GM19239 (cell line): ENCODE data around the gene UNG.

Experiments
- DNase-seq: peaks from one replicate; pipeline ENCODE4 v3.0.0; 2011; ENCODE audit warnings: low spot score; ENCODE audit not compliant: insufficient read length
- FAIRE-seq: peaks from 2 replicates; lab custom pipeline; 2011; peaks lifted over from hg19 to GRCh38; lab: Jason Lieb, UNC

UNG gene

DNA sequence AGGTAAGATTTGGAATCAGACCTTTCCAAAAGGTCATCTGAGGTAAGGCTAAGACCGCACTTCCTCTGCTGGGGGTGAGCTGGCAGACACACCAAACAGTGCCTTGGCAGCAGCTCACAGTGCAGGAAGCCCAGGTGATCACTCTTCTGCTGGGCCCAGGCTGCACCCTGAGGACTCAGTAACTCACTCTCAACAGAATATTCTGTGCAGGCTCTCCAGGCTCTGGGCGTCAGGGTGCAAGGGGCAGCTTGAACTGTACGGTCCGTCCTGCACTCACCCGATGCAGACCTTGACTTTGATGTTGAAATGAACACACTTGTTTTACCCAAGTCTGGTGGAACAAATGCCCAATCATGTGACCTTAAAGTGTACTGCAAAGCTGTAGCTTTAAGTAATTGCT is 10.1 kb upstream of the UNG start:
- DNase-seq: no peak
- FAIRE-seq: no peak

- DNase-seq (no peak), FAIRE-seq (no peak)
Measured at GRCh38 chr12:109088818-109089217, 8.6 kb upstream of the UNG start.

DNA sequence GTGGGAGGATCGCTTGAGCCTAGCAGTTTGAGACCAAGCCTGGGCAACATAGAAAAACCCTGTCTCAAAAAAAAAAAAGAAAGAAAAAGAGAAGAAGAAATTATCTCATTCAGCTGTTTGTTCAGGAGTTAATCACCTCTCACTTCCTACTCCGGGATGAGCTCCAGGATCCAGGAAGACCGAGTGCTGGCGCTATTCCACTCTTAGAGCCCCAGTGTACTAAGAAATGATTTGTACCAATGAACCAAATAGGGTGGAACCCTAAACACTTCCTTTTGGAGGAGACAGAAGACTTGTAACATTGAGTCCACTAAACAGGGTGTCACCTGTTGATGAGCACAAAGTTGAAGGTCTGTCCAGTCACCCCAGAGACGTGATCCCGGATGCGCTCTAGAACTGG is 7.7 kb upstream of the UNG start:
- no peak for FAIRE-seq
- no peak for DNase-seq

DNA sequence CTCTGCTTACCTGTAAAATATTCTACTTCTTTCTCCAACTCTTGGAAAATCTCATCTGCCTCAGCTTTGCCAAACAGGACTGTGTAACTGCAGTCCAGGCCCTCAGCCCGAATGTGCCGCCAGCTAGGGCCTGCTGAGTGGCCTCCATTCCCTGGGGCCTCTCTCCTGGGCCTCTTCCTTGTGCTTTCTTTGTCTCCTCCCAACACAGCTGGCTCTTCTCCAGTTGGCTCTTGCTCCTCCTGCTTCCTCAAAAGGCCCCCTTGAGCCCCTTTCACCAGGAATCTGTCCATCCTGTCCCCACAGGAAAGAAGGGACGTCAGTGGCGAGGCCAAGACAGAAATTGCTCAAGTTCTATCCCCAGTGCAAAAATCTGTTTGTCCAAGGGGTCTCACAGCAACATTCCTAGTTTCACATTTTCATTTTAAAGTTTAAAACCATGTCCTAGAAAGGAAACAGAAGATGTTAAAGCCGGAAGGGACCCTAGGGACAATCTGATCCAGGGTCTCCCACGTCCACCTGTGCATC is 4.8 kb upstream of the UNG start:
- peak; percentile 73 for FAIRE-seq
- DNase-seq: no peak

- FAIRE-seq (peak; percentile 96), DNase-seq (peak; percentile 86)
Measured at GRCh38 chr12:109093022-109093918, 4.1 kb upstream of the UNG start, which contains the start of gene ALKBH2. ALKBH2 (minus strand) TSS chr12:109093472; CDS start chr12:109092786, 686 bp downstream.

GRCh38 chr12:109097140-109097434 is 310 bp upstream of the UNG start:
- DNase-seq: no peak
- FAIRE-seq: no peak

- FAIRE-seq (peak; percentile 11), DNase-seq (no peak)
Measured at GRCh38 chr12:109098183-109098604, 797 bp downstream of the UNG start.

DNA sequence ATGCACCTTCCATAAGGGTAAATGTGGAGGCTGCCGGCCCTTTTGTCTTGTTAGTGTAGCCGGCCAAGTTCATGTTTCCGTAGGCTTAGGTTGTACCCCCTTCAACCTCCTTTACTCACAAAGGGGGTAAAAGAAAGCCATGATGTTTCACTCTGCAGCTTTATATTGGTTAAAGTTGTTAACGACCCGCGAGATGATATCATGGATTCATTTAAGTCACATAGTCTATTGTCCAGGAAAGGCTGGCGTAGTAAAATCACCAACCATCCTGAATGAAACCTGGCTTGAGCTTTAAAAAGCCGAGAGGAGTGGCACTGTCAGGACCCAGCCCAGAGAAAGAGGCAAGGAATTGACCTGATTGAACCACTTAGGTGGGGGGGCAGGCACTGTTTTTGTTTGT is 1.3 kb downstream of the UNG start:
- DNase-seq: no peak
- FAIRE-seq: peak; percentile 31

GRCh38 chr12:109099431-109100020 is 2.1 kb downstream of the UNG start:
- no peak for FAIRE-seq
- DNase-seq: no peak

DNA sequence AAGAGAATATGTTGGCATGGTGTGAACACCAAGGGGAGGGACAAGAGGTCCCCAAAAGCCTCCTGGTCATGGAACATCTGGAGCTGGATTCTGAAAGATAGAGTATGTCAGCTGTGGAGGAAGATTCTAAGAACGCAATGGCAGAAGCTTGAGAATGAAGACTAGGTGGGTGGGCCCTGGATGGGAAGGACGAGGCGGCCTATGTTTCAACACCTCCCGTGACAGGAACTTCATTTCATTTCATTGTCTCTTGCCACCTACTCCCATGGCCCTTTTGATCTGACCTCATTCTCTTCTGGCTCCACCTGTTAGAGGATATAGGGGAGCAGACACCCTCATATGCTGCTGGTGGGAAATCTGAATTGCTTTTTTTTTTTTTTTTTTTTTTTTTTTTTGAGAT is 3.3 kb downstream of the UNG start:
- no peak for DNase-seq
- no peak for FAIRE-seq

- FAIRE-seq (no peak), DNase-seq (no peak)
Measured at GRCh38 chr12:109102491-109102890, 5.1 kb downstream of the UNG start.

- DNase-seq (no peak), FAIRE-seq (no peak)
Measured at GRCh38 chr12:109105176-109105575, 7.8 kb downstream of the UNG start.

DNA sequence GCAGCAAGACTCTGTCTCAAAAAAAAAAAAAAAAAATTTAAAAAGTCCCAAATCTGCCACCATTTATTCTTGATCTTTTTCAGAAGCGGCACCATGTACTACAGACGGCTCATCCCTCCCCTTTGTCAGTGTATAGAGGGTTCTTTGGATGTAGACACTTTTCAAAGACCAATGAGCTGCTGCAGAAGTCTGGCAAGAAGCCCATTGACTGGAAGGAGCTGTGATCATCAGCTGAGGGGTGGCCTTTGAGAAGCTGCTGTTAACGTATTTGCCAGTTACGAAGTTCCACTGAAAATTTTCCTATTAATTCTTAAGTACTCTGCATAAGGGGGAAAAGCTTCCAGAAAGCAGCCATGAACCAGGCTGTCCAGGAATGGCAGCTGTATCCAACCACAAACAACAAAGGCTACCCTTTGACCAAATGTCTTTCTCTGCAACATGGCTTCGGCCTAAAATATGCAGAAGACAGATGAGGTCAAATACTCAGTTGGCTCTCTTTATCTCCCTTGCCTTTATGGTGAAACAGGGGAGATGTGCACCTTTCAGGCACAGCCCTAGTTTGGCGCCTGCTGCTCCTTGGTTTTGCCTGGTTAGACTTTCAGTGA is 12.5 kb downstream of the UNG start:
- no peak for FAIRE-seq

GRCh38 chr12:109110988-109111495 is 13.6 kb downstream of the UNG start:
- FAIRE-seq (no peak), DNase-seq (no peak)

More for the DNA sequence above, 12.5 kb downstream of the UNG start:
- no peak for DNase-seq

DNA sequence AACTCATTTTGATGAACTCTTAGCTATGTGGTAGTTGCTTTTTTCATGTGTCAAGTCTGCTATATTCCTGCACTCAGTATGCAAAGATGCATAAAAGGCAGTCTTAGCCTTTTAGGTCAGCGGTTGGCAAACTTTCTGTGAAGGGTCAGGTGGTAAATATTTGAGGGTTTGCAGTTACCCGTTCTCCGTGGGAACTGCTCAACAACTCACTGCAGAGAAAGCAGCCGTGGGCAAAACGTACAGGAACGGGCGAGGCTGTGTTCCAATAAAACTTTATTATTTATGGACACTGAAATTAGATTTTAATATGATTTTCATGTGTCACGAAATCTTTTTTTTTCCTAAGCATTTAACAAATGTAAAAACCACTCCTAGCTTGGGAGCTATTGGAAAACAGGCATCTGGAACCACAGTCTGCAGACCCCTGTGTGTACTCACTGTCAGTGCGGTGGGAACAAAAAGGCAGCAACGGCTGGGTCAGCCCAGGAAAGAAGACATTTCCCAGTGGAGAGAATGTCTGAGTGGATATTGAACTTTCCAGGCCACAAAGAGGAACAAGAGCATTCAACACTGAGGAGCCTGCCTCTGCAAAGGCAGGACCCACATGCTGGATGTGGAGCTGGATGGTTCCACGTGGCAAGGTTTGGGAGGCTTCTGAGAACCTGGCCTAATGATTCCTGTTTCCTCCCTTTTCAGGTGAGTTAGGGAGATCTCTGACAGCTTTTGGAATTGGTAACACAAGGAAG is 15.5 kb downstream of the UNG start:
- FAIRE-seq: no peak

DNA sequence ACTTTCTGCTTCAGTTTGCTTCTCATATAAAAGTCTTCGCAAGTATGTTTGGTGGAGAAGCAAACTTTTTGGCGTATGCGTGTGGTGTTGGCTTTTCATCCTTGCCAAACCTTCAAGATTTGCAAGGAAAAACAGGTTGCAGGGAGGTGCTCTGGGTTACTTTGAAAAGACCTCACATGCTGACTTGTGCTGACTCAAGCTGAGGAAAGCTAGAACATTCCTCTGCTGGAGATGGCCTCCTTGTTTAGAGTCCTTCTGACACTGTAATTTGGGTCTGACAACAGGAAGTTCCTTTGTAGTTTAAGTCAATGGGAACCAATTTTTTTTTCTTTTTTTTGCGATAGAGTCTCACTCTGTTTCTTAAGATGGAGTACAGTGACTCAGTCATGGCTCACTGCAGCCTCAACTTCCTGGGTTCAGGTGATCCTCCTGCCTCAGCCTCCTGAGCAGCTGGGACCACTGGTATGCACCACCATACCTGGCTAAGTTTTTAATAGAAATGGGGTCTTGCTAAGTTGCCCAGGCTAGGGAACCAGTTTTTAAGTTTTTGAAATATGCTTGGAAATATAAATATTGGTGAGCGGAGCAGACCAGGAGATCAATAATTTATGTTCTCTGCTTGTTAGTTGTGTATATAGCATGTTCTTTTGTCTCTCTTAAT is 16.4 kb downstream of the UNG start:
- no peak for FAIRE-seq

More for the DNA sequence above, 15.5 kb downstream of the UNG start:
- DNase-seq: no peak

GRCh38 chr12:109114644-109115043 is 17.2 kb downstream of the UNG start:
- no peak for FAIRE-seq
- DNase-seq: no peak

More for the DNA sequence above, 16.4 kb downstream of the UNG start:
- DNase-seq: no peak

- FAIRE-seq: no peak
- no peak for DNase-seq
Measured at GRCh38 chr12:109115404-109115757, 18.0 kb downstream of the UNG start.

- DNase-seq (no peak), FAIRE-seq (no peak)
Measured at GRCh38 chr12:109115758-109116610, 18.6 kb downstream of the UNG start, which contains the start of gene ACACB. ACACB (plus strand) TSS chr12:109116587; CDS start chr12:109139406, 22,819 bp downstream.
